CD4-positive, alpha-beta T cell (primary cell): Measurements from ENCODE around the gene ATN1. TPM values are rescaled to one million over a fixed set of nuclear protein-coding genes. Genes with fewer than 3 reads are reported as not detected.
A peak's percentile ranks its signal among the peaks of the same experiment; 100 is the strongest.

Source experiments
- ATAC-seq: fragments of 200-7000 bp; cut with Tn5 transposase; one replicate; pipeline ENCODE4 v1.10.0; 2022; ENCODE audit warnings: mild to moderate bottlenecking; ENCODE audit not compliant: poor library complexity
- CTCF ChIA-PET: fragments of 350-600 bp; sonication (Branson Sonifier 250); formaldehyde crosslinking; loops from one replicate; lab custom pipeline; 2021; ENCODE audit warnings: antibody characterized with exemption, inconsistent platforms; lab: Charles Lee
- POLR2A ChIA-PET: fragments of 350-600 bp; sonication (Branson Sonifier 250); formaldehyde crosslinking; loops from one replicate; lab custom pipeline; 2021; ENCODE audit warnings: antibody characterized with exemption, inconsistent platforms; lab: Charles Lee
- DNase-seq, 14 experiments: peaks; one replicate each; pipeline ENCODE4 v3.0.0-alpha.2; 2013 to 2020; ENCODE audit warnings: mixed read lengths in 2 of 14
- H3K27ac ChIP-seq, 2 donors: one replicate each; pipeline versions ENCODE4 v1.5.1 to v1.7.0; 2013; ENCODE audit warnings: low read length in 2 of 2, low read depth in 1 of 2, mild to moderate bottlenecking in 1 of 2
- H3K27me3 ChIP-seq, 2 experiments: 1 replicate in 1 of 2; 2 replicates in 1 of 2; pipeline versions ENCODE4 v1.6.1 to v1.7.0; 2013; ENCODE audit warnings: low read length in 2 of 2, control low read depth in 1 of 2, mild to moderate bottlenecking in 1 of 2, moderate library complexity in 1 of 2; ENCODE audit not compliant: insufficient read depth in 2 of 2, control insufficient read depth in 1 of 2
- H3K36me3 ChIP-seq: one replicate; pipeline ENCODE4 v1.6.1; 2013; ENCODE audit warnings: low read length, control low read depth; ENCODE audit not compliant: insufficient read depth
- H3K4me1 ChIP-seq: one replicate; pipeline ENCODE4 v1.6.1; 2013; ENCODE audit warnings: low read length, control low read depth; ENCODE audit not compliant: insufficient read depth
- H3K4me3 ChIP-seq: one replicate; pipeline ENCODE4 v1.5.1; 2013; ENCODE audit warnings: mild to moderate bottlenecking, low read length, moderate library complexity
- H3K9me3 ChIP-seq, 2 experiments: 1 replicate in 1 of 2; 2 replicates in 1 of 2; pipeline versions ENCODE4 v1.6.1 to v1.7.0; 2013; ENCODE audit warnings: low read length in 2 of 2, mild to moderate bottlenecking in 2 of 2, control low read depth in 1 of 2, moderate library complexity in 1 of 2; ENCODE audit not compliant: control insufficient read depth in 1 of 2, insufficient read depth in 1 of 2
- H3K27ac Mint-ChIP-seq: one replicate; pipeline ENCODE4 v1.8.0; 2020; ENCODE audit warnings: mixed read lengths
- H3K27me3 Mint-ChIP-seq: one replicate; pipeline ENCODE4 v1.8.0; 2021; ENCODE audit warnings: mixed read lengths
- H3K36me3 Mint-ChIP-seq: one replicate; pipeline ENCODE4 v1.8.0; 2021; ENCODE audit warnings: low read depth, mixed read lengths
- H3K4me1 Mint-ChIP-seq: one replicate; pipeline ENCODE4 v1.8.0; 2021; ENCODE audit warnings: low read depth, mixed read lengths
- H3K4me3 Mint-ChIP-seq: one replicate; pipeline ENCODE4 v1.8.0; 2020; ENCODE audit warnings: mild to moderate bottlenecking, mixed read lengths
- H3K9me3 Mint-ChIP-seq: one replicate; pipeline ENCODE4 v1.8.0; 2020; ENCODE audit warnings: mixed read lengths
- CTCF ChIP-seq: fragments of 200-600 bp; IDR thresholded peaks from one replicate; pipeline ENCODE4 v1.8.0; 2022; ENCODE audit warnings: antibody characterized with exemption, mild to moderate bottlenecking
- intact Hi-C, 2 experiments: fragments of 100-400 bp; cut with DNase I in 1 of 2; cut with micrococcal nuclease in 1 of 2; formaldehyde crosslinking; loops; one replicate each; pipeline versions ENCODE4 v1.15.1 to v1.9.0; 2023 to 2025; cut with DNase I, micrococcal nuclease
- total RNA-seq, 174 experiments: library from RNA in 2 of 174; stranded (reverse) in 2 of 174; gene quantifications; one replicate each; pipeline ENCODE4 v1.2.3 and lab custom pipeline; 2021 to 2026

ATN1 gene
- total RNA-seq, 2 experiments from 2014 or later = 28.7 to 29.6 TPM

DNA sequence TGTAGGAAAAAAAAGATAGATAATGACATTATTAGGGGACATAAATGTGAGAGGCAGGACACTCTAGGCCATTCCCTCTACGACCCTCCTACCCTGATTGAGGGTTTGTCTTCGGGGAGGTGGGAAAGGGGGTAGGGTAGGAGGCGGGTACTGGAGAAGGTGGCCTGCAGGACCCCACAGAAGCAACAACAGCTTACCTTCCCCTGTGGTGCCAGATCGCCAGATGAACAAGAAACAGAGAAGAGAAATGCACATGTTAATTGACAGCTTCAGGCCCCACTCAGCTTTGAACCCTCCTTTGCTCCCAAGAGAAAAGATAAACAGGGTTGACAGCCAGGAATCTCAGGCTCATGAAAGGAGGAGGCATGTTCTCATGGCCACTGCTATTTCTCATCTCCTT, 38.0 kb downstream of the ATN1 start:
- peaks cover 56% of the 10 kb centered on the region for H3K4me1 Mint-ChIP-seq
- H3K4me3 Mint-ChIP-seq = peak overlapping the region; percentile 79
- DNase-seq (no peak), ATAC-seq (no peak)
- Histone ChIP-seq H3K36me3 (peaks cover 44% of the 10 kb centered on the region), H3K4me1 (peaks cover 66% of the 10 kb centered on the region), H3K4me3 (no peak overlapping the region), H3K27ac (peak overlapping the region in 1 of 2 donors; percentile 39), H3K9me3 (no peaks in the 10 kb centered on the region), H3K27me3 (no peaks in the 10 kb centered on the region)
- intact Hi-C loops = loop anchor here (1.0 to 2.0 kb wide), 4 partner anchors 21 to 97 kb away; partner anchors contain the start of gene C12orf57 (in 2 of the 2)
- TF ChIP-seq CTCF = no peak
- CTCF ChIA-PET = interaction anchor here (1.1 to 13.3 kb wide), 6 partner anchors 9 to 93 kb away, joined by 3 to 324 read pairs (median 6); partner anchors contain the start of genes C12orf57, PTPN6 and RNU7-1
- H3K9me3 Mint-ChIP-seq = no peaks in the 10 kb centered on the region
- POLR2A ChIA-PET = interaction anchor here (0.7 to 16.4 kb wide), 4 partner anchors 18 to 41 kb away, joined by 3 to 963 read pairs (median 46); partner anchors contain the start of genes C12orf57, PTPN6 and RNU7-1
- no peaks in the 10 kb centered on the region for H3K27me3 Mint-ChIP-seq
- peak overlapping the region; percentile 90 for H3K27ac Mint-ChIP-seq
- peaks cover 65% of the 10 kb centered on the region for H3K36me3 Mint-ChIP-seq

DNA sequence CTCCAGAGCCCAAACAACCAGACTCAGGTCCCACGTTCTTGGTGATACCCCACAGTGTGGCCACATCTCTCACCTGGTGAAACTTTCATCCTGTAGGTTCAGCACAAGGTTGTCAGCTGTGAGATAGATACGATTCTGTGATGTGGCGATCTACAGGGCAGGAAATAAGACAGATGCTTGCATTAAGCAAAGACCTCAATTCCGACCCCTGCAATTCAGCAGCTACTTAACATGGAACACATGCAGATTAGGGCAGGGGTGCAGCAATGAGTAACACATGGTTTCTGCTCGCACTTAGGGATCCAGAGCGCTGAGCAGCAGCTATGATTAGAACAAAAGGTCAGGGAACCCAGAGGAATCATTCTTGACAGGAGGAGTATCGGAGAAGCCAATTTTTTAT, 38.6 kb downstream of the ATN1 start:
- Mint-ChIP-seq H3K36me3 (peaks cover 62% of the 10 kb centered on the region), H3K9me3 (no peaks in the 10 kb centered on the region), H3K27me3 (no peaks in the 10 kb centered on the region), H3K27ac (peak overlapping the region; percentile 58), H3K4me1 (peaks cover 53% of the 10 kb centered on the region), H3K4me3 (peak overlapping the region; percentile 73)
- Histone ChIP-seq H3K27ac (no peak overlapping the region), H3K27me3 (no peaks in the 10 kb centered on the region), H3K4me1 (peaks cover 64% of the 10 kb centered on the region), H3K36me3 (peaks cover 41% of the 10 kb centered on the region), H3K9me3 (no peaks in the 10 kb centered on the region), H3K4me3 (no peak overlapping the region)
- intact Hi-C loops = no loop called here
- no peak for TF ChIP-seq CTCF
- ChIA-PET POLR2A (interaction anchor here (0.7 to 16.4 kb wide), 3 partner anchors 19 to 41 kb away, joined by 3 to 963 read pairs (median 3); partner anchors contain the start of genes C12orf57, PTPN6 and RNU7-1), CTCF (interaction anchor here (1.1 to 13.3 kb wide), 5 partner anchors 10 to 75 kb away, joined by 3 to 324 read pairs (median 4); partner anchors contain the start of genes C12orf57, PTPN6 and RNU7-1)
- DNase-seq (no peak), ATAC-seq (no peak)

GRCh38 chr12:6967651-6968100, 39.9 kb downstream of the ATN1 start:
- H3K9me3 Mint-ChIP-seq = no peaks in the 10 kb centered on the region
- DNase-seq = no peak
- ATAC-seq = no peak
- intact Hi-C loops = no loop called here
- peaks cover 53% of the 10 kb centered on the region for H3K4me1 Mint-ChIP-seq
- peaks cover 60% of the 10 kb centered on the region for H3K4me1 ChIP-seq
- peaks cover 41% of the 10 kb centered on the region for H3K36me3 ChIP-seq
- H3K27ac Mint-ChIP-seq = no peak overlapping the region
- TF ChIP-seq CTCF = no peak
- POLR2A ChIA-PET = interaction anchor here (0.8 to 4.8 kb wide), 6 partner anchors 8 to 279 kb away, joined by 3 to 80 read pairs (median 9); partner anchors contain the start of genes C12orf57, RNU7-1 and ZNF384
- no peak overlapping the region for H3K4me3 ChIP-seq
- no peaks in the 10 kb centered on the region for H3K27me3 Mint-ChIP-seq
- H3K9me3 ChIP-seq = no peaks in the 10 kb centered on the region
- H3K4me3 Mint-ChIP-seq = peak overlapping the region; percentile 54
- CTCF ChIA-PET = interaction anchor here (1.1 to 2.2 kb wide), 4 partner anchors 18 to 142 kb away, joined by 3 to 16 read pairs (median 4); partner anchors contain the start of gene C1RL
- no peaks in the 10 kb centered on the region for H3K27me3 ChIP-seq
- peaks cover 64% of the 10 kb centered on the region for H3K36me3 Mint-ChIP-seq
- H3K27ac ChIP-seq = no peak overlapping the region
